HG03565 (cell line): ENCODE results near the gene ARHGEF2.
"Not testable (repeated sequence)": the region's sequence is repeated elsewhere in the genome, so short reads cannot be mapped to it uniquely, and the experiment has no call there.

Experiments
- ATAC-seq: cut with Tn5 transposase; IDR thresholded peaks from one replicate; pipeline ENCODE4 v1.9.1; 2021; ENCODE audit warnings: mild to moderate bottlenecking, moderate library complexity; ENCODE audit not compliant: unreplicated experiment

ARHGEF2 gene

GRCh38 chr1:155993595-155993994, 15.2 kb upstream of the ARHGEF2 start:
- ATAC-seq = no peak

DNA sequence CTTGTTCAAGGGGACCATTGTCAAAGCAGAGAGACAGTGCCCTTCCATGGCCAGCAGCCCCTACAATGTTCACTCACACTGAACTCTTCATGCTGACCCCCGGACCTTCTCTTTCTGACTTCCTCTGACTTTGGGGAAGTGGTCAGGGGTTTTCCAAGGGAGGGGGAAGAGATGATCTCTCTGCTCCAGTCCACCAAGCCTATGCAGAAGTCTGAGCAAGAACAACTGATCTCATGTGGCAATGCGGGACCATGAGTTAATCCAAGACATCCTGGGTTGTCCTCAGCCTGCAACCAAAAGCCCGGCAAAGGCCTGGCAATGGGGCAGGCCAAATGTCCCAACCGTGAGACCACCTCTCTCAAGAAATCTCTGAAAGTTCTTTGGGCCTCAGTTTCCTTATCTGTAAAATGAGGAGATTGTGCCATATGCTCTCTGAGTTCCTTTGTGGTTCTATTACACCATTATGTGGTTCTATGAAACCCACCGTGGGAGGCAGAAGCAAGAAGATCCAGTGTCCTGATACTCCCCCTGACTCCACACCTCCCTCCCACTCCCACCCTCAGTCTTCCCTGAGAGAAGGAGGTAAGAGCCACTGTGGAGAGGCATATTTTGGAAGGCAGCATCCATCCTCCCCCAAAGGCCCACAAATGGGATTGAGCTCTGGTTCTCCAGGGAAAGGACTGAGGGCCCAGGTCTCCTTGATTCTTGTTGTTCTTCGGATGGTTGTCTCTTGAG, 11.8 kb upstream of the ARHGEF2 start:
- no peak for ATAC-seq

- ATAC-seq = no peak
Observed at GRCh38 chr1:155989242-155990004, 11.1 kb upstream of the ARHGEF2 start.

DNA sequence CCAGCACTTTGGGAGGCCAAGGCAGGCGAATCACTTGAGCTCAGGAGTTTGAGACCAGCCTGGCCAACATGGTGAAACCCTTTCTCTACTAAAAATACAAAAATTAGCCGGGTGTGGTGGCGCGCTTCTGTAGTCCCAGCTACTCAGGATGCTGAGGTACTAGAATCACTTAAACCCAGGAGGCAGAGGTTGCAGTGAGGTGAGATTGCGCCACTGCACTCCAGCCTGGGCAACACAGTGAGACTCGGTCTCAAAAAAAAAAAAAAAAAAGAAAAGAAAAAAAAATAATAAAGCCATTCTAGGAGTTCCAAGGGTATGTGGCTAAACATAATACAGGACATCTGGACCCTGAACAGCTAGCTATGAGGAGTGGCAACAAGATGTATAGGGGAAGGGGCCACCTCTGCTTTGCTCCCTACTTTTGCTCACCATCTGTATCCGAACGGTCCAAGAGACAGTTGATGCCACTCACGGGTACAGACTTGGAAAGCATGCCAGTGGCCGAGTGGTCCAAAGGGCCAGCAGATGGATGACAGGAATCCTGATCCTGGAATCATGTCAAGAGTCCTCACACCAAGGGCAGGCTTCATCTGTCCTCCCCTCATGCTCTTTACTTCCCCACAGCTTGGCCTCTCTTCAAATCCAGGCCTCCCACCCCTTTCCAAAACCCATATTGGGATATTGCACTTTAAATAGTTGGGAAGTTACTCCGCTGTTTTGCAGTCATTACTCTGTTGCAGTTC, 6.7 kb upstream of the ARHGEF2 start:
- ATAC-seq = not testable (repeated sequence)

- ATAC-seq = no peak
Observed at GRCh38 chr1:155984341-155984740, 6.0 kb upstream of the ARHGEF2 start.

GRCh38 chr1:155983191-155984024, 5.1 kb upstream of the ARHGEF2 start:
- ATAC-seq = no peak

DNA sequence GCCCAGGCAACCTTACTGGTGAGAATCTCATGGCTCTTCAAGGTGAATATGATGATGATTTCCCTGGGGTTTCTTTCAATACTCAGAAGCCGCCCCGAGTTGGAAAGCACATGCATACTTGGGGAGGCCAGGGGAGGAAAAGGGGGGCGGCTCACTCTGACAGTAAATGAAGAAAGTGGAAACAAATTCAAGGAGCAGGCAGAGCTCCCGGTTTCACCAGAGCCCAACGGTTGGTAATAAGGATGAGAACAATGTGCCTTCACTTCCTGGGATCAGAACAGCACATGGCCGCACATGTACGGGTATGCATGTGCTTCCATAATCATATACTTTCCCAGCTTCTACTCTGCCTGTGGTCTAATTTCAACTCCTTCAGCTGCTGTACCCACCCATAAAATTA, 3.8 kb upstream of the ARHGEF2 start:
- no peak for ATAC-seq

- no peak for ATAC-seq
Observed at GRCh38 chr1:155981266-155982088, 3.1 kb upstream of the ARHGEF2 start.

DNA sequence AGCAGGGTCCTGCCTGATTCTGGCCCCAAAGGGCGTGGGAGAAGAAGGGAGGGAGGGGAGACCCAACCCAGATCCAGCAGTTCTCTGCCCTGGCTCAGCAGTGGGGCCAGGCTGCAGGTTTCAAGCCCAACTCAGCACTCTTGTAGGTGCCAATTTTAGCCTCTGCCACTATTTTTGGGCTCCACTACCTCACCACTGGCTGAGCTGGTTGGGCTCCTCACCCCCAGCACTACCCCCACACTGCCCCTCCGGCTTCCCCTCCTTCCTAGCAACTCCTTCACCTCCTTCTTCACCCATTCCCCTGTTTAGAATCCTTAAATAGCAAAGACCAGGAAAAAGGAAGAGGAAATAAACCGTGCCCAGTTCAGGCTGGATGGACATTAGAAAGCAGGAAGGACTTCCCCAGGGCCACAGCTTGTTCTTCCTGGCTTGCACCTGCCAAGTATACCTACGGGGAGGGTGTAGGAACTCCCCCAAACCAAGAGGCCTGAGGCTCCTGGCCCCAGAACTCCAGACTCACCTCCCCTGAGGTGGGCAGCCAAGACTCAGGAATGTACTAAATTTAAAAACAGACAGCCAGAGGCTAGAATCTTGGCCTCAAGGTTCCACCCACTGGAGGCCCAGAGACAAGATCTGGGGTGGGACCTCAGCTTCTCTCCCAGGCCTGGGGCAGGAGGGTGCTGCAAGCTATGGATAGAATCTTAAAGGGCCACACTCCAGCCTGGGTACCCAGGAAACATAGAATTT, 1.4 kb upstream of the ARHGEF2 start:
- ATAC-seq = no peak

DNA sequence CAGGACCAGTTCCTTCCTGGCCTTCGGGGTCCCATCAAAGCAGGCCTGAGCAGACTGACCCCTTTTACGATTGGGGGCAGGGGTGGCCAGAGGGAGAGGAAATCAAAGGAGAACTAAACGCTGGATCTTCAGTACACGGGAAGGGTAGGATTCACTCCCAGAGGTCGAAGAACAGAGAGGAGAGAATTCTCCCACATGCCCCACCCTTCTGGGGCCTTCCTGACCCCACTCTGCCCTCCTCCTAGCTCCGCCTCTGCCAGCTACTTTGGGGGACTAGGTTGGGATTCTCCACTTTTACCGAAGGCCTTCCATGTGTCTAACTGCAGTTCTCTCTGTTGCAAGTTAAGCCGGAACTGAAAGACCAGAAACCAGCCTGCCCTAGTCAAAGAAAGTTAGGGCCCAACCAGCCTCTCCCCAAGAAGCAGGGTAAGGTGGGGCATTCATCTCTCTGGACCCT, 654 bp upstream of the ARHGEF2 start:
- no peak for ATAC-seq

- no peak for ATAC-seq
Observed at GRCh38 chr1:155977690-155978324, 540 bp downstream of the ARHGEF2 start.

DNA sequence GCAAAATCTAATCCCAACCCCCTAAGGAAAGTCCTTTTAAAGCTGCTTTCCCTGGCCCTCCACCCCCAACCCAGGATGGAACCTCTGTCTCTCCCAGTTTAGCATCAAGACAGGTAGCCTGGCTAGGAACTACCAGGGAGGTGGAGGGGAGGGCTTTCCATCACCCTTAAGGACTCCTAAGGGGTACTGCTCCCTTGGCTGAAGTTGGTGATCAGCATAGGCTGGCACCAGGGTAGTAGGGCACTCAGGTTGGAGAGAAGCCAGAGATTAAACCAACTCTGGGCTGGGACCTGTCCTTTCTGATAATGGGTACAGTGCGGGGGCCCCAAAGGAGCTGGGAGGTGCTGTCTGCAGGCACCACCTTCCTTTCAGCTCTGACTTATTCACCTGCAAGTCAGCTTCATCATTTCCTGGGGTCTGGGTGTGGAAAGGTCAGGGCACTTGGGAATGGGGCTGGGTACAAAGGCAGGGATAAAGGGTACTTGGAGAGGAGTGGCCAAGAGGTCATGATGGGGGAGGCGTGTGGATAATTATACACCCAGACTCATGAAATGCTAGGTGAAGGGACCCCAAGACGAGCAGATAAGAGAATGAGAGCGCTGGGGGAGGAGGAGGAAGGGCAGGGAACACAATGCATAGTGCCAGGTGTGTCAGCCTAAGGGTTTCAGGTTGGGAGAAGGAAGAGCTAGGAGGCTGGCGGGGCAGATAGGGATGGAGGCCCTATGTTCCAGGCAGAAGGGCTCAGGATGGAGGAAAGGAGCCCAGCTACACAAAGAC, 1.2 kb downstream of the ARHGEF2 start:
- no peak for ATAC-seq

GRCh38 chr1:155976062-155976912, 2.1 kb downstream of the ARHGEF2 start:
- ATAC-seq = no peak

GRCh38 chr1:155975375-155976061, 2.8 kb downstream of the ARHGEF2 start:
- no peak for ATAC-seq

DNA sequence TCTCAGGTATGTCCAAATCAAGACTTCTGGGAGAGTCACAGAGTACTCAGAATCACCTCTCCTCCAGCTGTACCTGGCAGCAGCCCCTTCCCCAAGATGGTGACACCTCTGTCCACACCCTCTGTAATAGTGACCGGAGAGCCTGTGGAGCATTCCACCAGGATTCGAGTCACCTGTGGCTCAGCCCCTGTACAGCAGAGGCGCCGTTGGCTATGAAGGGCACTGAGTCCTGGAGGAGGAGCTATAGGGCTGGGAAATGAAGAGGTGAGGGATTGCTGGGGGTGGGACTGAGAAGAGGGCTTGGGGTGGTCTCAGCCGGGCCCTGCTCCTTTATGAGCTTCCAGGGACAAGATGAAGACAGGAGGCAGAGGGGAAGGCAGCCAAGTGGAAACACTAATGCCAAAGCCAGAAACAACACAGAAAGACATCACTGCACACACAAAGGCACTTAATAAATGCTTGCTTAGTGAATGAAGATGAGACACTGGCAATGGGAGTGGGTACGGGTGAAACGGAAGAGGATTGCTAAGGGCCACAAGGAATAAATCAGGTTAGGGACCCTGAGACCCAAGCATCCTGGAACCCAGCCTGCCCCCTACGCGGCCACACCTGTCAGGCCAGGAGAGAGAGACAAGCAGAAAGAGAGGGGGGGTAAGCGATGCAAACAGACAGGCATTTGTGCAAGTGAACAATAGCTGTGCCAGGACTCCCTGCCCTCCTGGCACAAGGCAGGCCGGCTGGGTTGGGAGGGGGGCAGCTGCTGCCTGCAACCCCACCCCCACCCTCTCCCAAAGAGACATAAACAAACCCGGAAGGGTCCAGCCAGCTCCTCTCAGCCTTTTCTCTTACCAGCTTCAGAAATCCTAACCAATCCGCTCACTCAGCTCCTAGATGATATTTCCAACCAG, 3.9 kb downstream of the ARHGEF2 start:
- ATAC-seq = no peak
